Astrocyte (in vitro differentiated cells and primary cell): ENCODE measurements around the gene SPEF1. TPM values are rescaled to one million over a fixed set of nuclear protein-coding genes. Genes with fewer than 3 reads are reported as not detected.

Source experiments
- DNase-seq: peaks from one replicate; pipeline ENCODE4 v3.0.0-alpha.2; 2010; ENCODE audit warnings: low read depth
- FAIRE-seq: peaks from 2 replicates; lab custom pipeline; 2011; peaks lifted over from hg19 to GRCh38; lab: Jason Lieb, UNC
- H2AFZ ChIP-seq: 2 replicates; pipeline ENCODE4 v1.6.0; 2012; ENCODE audit warnings: low read depth, low read length, inconsistent platforms
- H3K27ac ChIP-seq: 2 replicates; pipeline ENCODE4 v1.5.1; 2011; ENCODE audit warnings: low read depth, low read length, inconsistent platforms
- H3K27me3 ChIP-seq: 2 replicates; pipeline ENCODE4 v1.6.0; 2011; ENCODE audit warnings: low read length, inconsistent platforms; ENCODE audit not compliant: insufficient read depth
- H3K36me3 ChIP-seq: 2 replicates; pipeline ENCODE4 v1.5.1; 2011; ENCODE audit warnings: low read length, inconsistent platforms; ENCODE audit not compliant: insufficient read depth
- H3K4me1 ChIP-seq: 2 replicates; pipeline ENCODE4 v1.5.1; 2011; ENCODE audit warnings: low read length, inconsistent platforms; ENCODE audit not compliant: insufficient read depth
- H3K4me2 ChIP-seq: 2 replicates; pipeline ENCODE4 v1.6.0; 2012; ENCODE audit warnings: low read length, inconsistent platforms
- H3K4me3 ChIP-seq: 2 replicates; pipeline ENCODE4 v1.5.1; 2011; ENCODE audit warnings: low read depth, mild to moderate bottlenecking, low read length, inconsistent platforms; ENCODE audit not compliant: insufficient read depth
- H3K79me2 ChIP-seq: 2 replicates; pipeline ENCODE4 v1.6.0; 2012; ENCODE audit warnings: mild to moderate bottlenecking, low read length, inconsistent platforms; ENCODE audit not compliant: insufficient read depth
- H3K9ac ChIP-seq: 2 replicates; pipeline ENCODE4 v1.6.0; 2012; ENCODE audit warnings: mild to moderate bottlenecking, low read length, inconsistent platforms
- H3K9me3 ChIP-seq: 2 replicates; pipeline ENCODE4 v1.5.1; 2012; ENCODE audit warnings: low read depth, mild to moderate bottlenecking, low read length, inconsistent platforms; ENCODE audit not compliant: insufficient read depth
- H4K20me1 ChIP-seq: 2 replicates; pipeline ENCODE4 v1.6.0; 2012; ENCODE audit warnings: low read length, inconsistent platforms; ENCODE audit not compliant: insufficient read depth
- H3K27ac Mint-ChIP-seq: one replicate; pipeline ENCODE4 v1.8.0; 2021; ENCODE audit warnings: mild to moderate bottlenecking, mixed read lengths; ENCODE audit not compliant: unreplicated experiment
- H3K27me3 Mint-ChIP-seq: one replicate; pipeline ENCODE4 v1.8.0; 2021; ENCODE audit warnings: low read depth, mixed read lengths; ENCODE audit not compliant: unreplicated experiment
- H3K36me3 Mint-ChIP-seq: one replicate; pipeline ENCODE4 v1.8.0; 2021; ENCODE audit warnings: low read depth, mixed read lengths; ENCODE audit not compliant: unreplicated experiment
- H3K4me1 Mint-ChIP-seq: one replicate; pipeline ENCODE4 v1.8.0; 2021; ENCODE audit warnings: low read depth, mixed read lengths; ENCODE audit not compliant: unreplicated experiment
- H3K4me3 Mint-ChIP-seq: one replicate; pipeline ENCODE4 v1.8.0; 2021; ENCODE audit warnings: mild to moderate bottlenecking, moderate library complexity, mixed read lengths; ENCODE audit not compliant: unreplicated experiment
- H3K9me3 Mint-ChIP-seq: one replicate; pipeline ENCODE4 v1.8.0; 2021; ENCODE audit warnings: mild to moderate bottlenecking, mixed read lengths; ENCODE audit not compliant: unreplicated experiment
- CTCF ChIP-seq: IDR thresholded peaks from 2 replicates; pipeline ENCODE4 v1.5.1; 2011; ENCODE audit warnings: low read depth, mild to moderate bottlenecking, inconsistent platforms, low read length, moderate library complexity; ENCODE audit not compliant: insufficient read depth
- EZH2 ChIP-seq: IDR thresholded peaks from 2 replicates; pipeline ENCODE4 v1.6.1; 2012; ENCODE audit warnings: mild to moderate bottlenecking, low read length, inconsistent platforms; ENCODE audit not compliant: insufficient read depth
- total RNA-seq: library from RNA; stranded (reverse); gene quantifications from 2 replicates; pipeline ENCODE4 v1.2.1, GENCODE V29; 2021

Gene SPEF1
- total RNA-seq, 1 donor from 2014 or later: 0.45 TPM

DNA sequence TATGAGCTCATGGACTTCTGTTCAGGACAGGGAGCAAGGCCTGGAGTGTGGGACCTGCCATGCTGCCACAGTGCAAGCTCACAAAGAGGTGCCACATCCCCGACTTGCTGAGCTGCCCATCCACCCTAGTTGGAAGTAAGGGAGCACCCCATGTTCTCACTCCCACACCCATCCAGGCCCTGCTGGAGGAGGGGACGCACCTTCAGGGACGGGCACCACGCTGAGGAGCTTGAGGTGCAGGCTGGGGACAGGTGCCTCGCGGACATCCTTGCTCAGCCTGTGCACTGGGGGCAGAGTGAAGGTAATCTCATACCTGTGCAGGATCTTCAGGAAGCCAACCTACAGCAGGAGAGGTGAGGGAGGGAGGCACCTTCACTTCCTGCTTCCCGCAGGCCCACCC is 26.0 kb downstream of the SPEF1 start:
- DNase-seq (no peak), FAIRE-seq (no peak)
- Histone ChIP-seq H3K79me2 (peaks cover 8% of the 10 kb centered on the region), H3K36me3 (no peaks in the 10 kb centered on the region), H3K4me1 (peaks cover 2% of the 10 kb centered on the region), H2AFZ (no peak overlapping the region), H3K4me3 (no peak overlapping the region), H3K4me2 (no peak overlapping the region), H3K9me3 (no peaks in the 10 kb centered on the region), H3K27ac (no peak overlapping the region), H3K27me3 (peaks cover 12% of the 10 kb centered on the region), H3K9ac (no peak overlapping the region), H4K20me1 (peaks cover 20% of the 10 kb centered on the region)
- peaks cover 4% of the 10 kb centered on the region for H3K9me3 Mint-ChIP-seq
- no peak overlapping the region for H3K27ac Mint-ChIP-seq
- H3K27me3 Mint-ChIP-seq: peaks cover 17% of the 10 kb centered on the region
- H3K4me1 Mint-ChIP-seq: no peaks in the 10 kb centered on the region
- peaks cover 11% of the 10 kb centered on the region for H3K36me3 Mint-ChIP-seq
- no peak for TF ChIP-seq EZH2
- TF ChIP-seq CTCF: no peak
- H3K4me3 Mint-ChIP-seq: no peak overlapping the region

DNA sequence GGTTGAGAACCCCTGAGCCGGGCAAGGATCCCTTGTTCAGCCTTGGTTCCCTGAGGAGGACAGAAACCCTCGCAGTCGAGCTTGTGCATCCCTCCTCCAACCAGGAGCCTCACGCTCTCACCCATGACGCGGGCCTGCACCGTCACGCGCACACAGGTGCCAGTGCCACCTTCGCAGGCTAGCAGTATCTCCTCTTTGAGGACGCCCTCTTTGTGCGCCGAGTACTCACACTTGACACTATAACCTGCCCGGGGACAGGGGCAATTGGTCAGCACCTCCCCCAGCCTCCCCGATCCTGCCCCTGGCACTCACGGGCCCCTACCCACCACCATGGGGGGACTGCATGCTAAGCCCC is 27.0 kb downstream of the SPEF1 start:
- Histone ChIP-seq H3K27ac (no peak overlapping the region), H3K9me3 (no peaks in the 10 kb centered on the region), H3K36me3 (no peaks in the 10 kb centered on the region), H4K20me1 (peaks cover 20% of the 10 kb centered on the region), H3K9ac (no peak overlapping the region), H2AFZ (no peak overlapping the region), H3K4me2 (no peak overlapping the region), H3K4me3 (no peak overlapping the region), H3K4me1 (peaks cover 5% of the 10 kb centered on the region), H3K79me2 (no peaks in the 10 kb centered on the region), H3K27me3 (peaks cover 13% of the 10 kb centered on the region)
- no peaks in the 10 kb centered on the region for H3K4me1 Mint-ChIP-seq
- peaks cover 4% of the 10 kb centered on the region for H3K9me3 Mint-ChIP-seq
- TF ChIP-seq EZH2: no peak
- no peak for TF ChIP-seq CTCF
- H3K36me3 Mint-ChIP-seq: peaks cover 11% of the 10 kb centered on the region
- H3K27me3 Mint-ChIP-seq: peaks cover 20% of the 10 kb centered on the region
- H3K27ac Mint-ChIP-seq: no peak overlapping the region
- FAIRE-seq (no peak), DNase-seq (no peak)
- no peak overlapping the region for H3K4me3 Mint-ChIP-seq

- Histone ChIP-seq H3K36me3 (no peaks in the 10 kb centered on the region), H4K20me1 (peaks cover 20% of the 10 kb centered on the region), H3K27ac (no peak overlapping the region), H3K4me2 (no peak overlapping the region), H3K79me2 (no peaks in the 10 kb centered on the region), H3K9me3 (no peaks in the 10 kb centered on the region), H3K4me1 (peaks cover 5% of the 10 kb centered on the region), H3K27me3 (peaks cover 13% of the 10 kb centered on the region), H2AFZ (no peak overlapping the region), H3K9ac (no peak overlapping the region), H3K4me3 (no peak overlapping the region)
- H3K36me3 Mint-ChIP-seq: peaks cover 11% of the 10 kb centered on the region
- peaks cover 4% of the 10 kb centered on the region for H3K9me3 Mint-ChIP-seq
- TF ChIP-seq EZH2 (no peak), CTCF (no peak)
- no peak overlapping the region for H3K4me3 Mint-ChIP-seq
- no peak overlapping the region for H3K27ac Mint-ChIP-seq
- no peak for FAIRE-seq
- H3K4me1 Mint-ChIP-seq: no peaks in the 10 kb centered on the region
- no peak for DNase-seq
- peaks cover 26% of the 10 kb centered on the region for H3K27me3 Mint-ChIP-seq
Observed at GRCh38 chr20:3753501-3754275, 27.6 kb downstream of the SPEF1 start.
